ENCODE measurements around the gene SGPL1.

SGPL1 gene

DNA sequence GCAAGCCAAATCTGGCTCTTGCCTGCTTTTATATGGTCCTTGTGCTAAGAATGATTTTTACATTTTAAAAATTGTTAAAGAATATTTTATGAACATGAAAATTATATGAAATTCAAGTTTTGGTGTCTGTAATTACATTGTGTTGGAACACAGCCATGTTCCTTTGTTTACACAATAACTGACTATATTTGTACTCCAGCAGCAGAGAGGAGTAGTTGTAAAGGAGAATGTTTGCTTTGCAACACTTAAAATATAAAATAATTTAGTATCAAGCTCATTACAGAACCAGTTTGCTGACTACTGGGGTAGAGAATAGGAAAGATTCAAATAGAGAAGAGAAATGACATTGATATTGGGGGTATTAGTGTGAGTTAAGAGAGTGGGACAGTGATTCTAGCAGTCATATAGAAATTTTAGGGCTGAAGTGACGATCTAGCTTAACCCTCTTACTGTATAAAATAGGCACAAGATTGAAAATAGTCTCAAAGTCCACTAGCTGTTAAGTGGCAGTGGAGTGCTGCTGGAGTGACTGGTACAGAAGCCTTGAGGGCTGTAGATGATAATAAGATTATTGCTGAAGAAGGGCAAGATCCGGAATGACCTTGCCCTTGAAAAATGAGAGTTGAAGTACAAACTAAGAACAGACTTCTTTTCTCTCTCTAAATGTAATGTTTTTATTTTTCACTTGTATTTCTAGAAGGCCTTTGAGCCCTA lies 28.2 kb downstream of the SGPL1 start:
- TF ChIP-seq CTCF (IDR thresholded peaks at IDR 0.05; ENCODE audit: borderline replicate concordance, control extremely low read depth, extremely low read depth, insufficient read depth, missing control alignments), result no peak
- DNase-seq (ENCODE audit: low spot score), result no peak
- in situ Hi-C loops (cut with MboI; ENCODE audit: low sequenced_read_pairs, unreplicated experiment), result no loop called here

DNA sequence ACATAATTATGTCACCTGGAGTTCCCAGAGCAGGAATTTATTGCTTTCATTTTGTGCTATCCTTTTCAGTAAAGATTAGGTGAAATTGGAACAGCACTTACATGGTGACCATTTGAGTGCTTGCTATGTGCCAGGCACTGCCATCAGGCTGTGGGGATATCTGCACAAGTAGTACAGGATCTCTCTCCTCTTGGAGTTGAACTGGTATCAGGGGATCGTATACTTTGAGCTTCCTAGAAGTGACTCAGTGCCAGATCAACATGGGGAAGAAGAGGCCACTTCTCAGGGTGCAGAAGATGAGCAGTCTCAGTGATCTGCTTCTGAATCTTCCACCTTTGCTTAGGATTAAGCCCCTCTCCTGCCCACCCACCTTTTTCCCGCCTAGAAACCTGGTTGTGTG lies 29.5 kb downstream of the SGPL1 start:
- in situ Hi-C loops (cut with MboI; ENCODE audit: low sequenced_read_pairs, unreplicated experiment), result no loop called here
- no peak for TF ChIP-seq CTCF (IDR thresholded peaks at IDR 0.05; ENCODE audit: borderline replicate concordance, control extremely low read depth, extremely low read depth, insufficient read depth, missing control alignments)
- DNase-seq (ENCODE audit: low spot score), result no peak

- no peak for DNase-seq (ENCODE audit: low spot score)
- no peak for TF ChIP-seq CTCF (IDR thresholded peaks at IDR 0.05; ENCODE audit: borderline replicate concordance, control extremely low read depth, extremely low read depth, insufficient read depth, missing control alignments)
- in situ Hi-C loops (cut with MboI; ENCODE audit: low sequenced_read_pairs, unreplicated experiment), result no loop called here
Measured at GRCh38 chr10:70845816-70846215, 30.1 kb downstream of the SGPL1 start.

- DNase-seq (ENCODE audit: low spot score), result no peak
- in situ Hi-C loops (cut with MboI; ENCODE audit: low sequenced_read_pairs, unreplicated experiment), result no loop called here
- TF ChIP-seq CTCF (IDR thresholded peaks at IDR 0.05; ENCODE audit: borderline replicate concordance, control extremely low read depth, extremely low read depth, insufficient read depth, missing control alignments), result no peak
Measured at GRCh38 chr10:70846795-70847194, 31.0 kb downstream of the SGPL1 start.

DNA sequence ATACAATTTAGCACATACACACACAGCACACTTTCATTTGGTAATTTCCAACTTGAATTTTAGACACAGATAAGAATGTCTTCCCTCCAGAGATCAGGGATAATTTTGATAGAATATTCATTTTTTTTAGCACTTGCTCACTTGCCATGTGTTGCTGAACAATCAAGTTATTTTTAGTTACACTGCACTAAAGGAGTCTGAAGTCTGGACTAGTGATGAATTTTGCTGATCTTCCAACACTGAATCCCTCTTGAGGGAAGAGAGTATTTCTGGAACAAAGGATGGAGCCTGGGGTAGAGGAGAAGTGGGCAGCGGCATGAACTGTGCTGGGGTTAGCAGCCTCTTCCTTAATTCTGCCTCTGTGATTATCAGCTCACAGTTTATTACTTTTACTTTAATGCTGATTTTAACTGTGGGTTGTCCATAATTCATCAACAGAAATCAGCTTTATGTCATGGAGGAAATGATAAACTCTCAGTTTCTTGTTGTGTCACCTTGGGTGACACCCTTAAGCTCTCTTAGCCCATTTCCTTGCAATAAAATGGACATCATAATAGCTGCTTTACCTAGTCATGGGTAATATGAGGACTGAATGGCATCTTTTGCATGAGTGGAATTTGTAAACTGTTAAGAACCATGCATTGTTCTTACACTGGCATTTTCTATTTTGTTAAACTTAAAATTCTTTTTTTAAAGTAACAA lies 32.1 kb downstream of the SGPL1 start:
- in situ Hi-C loops (cut with MboI; ENCODE audit: low sequenced_read_pairs, unreplicated experiment), result no loop called here
- no peak for TF ChIP-seq CTCF (IDR thresholded peaks at IDR 0.05; ENCODE audit: borderline replicate concordance, control extremely low read depth, extremely low read depth, insufficient read depth, missing control alignments)
- no peak for DNase-seq (ENCODE audit: low spot score)

GRCh38 chr10:70849582-70850016 lies 33.9 kb downstream of the SGPL1 start:
- DNase-seq (ENCODE audit: low spot score), result no peak
- TF ChIP-seq CTCF (IDR thresholded peaks at IDR 0.05; ENCODE audit: borderline replicate concordance, control extremely low read depth, extremely low read depth, insufficient read depth, missing control alignments), result no peak
- in situ Hi-C loops (cut with MboI; ENCODE audit: low sequenced_read_pairs, unreplicated experiment), result no loop called here
